K562 (cell line): ENCODE data around the gene SYNGR3.

Experiments
- JUN ChIP-seq, 2 experiments: sonication (generic) in 1 of 2; formaldehyde crosslinking in 1 of 2; IDR thresholded peaks; 2 replicates each; pipeline versions ENCODE4 v1.6.1 to v1.8.0; 2012 to 2022; ENCODE audit warnings: borderline replicate concordance in 2 of 2, mild to moderate bottlenecking in 2 of 2, improper control_type of control experiment in 1 of 2, low read depth in 1 of 2, low read length in 1 of 2, missing genetic modification reagents in 1 of 2
- JUND ChIP-seq, 2 experiments: IDR thresholded peaks; 2 replicates in 1 of 2; 3 replicates in 1 of 2; pipeline ENCODE4 v1.6.1; 2011; ENCODE audit warnings: borderline replicate concordance in 2 of 2, low read depth in 2 of 2, low read length in 2 of 2, improper control_type of control experiment in 1 of 2, missing biosample characterization in 1 of 2, missing genetic modification characterization in 1 of 2, missing genetic modification reagents in 1 of 2
- USF1 ChIP-seq: sonication (generic); formaldehyde crosslinking; IDR thresholded peaks from 2 replicates; pipeline ENCODE4 v1.9.0; 2022; ENCODE audit warnings: mild to moderate bottlenecking, missing genetic modification reagents

- no peak for TF ChIP-seq USF1 (CRISPR knock-in tag)
- TF ChIP-seq JUN (IDR thresholded peaks at IDR 0.05; ENCODE audit: borderline replicate concordance, low read depth, low read length): no peak
- TF ChIP-seq JUN (CRISPR knock-in tag; IDR thresholded peaks at IDR 0.05; ENCODE audit: borderline replicate concordance): no peak
- TF ChIP-seq JUND (IDR thresholded peaks at IDR 0.05; ENCODE audit: borderline replicate concordance, low read depth, low read length): no peak
- TF ChIP-seq JUND (tag; IDR thresholded peaks at IDR 0.05; ENCODE audit: borderline replicate concordance, low read depth, low read length): no peak
Observed at GRCh38 chr16:2037647-2038381, 48.0 kb downstream of the SYNGR3 start.
